WTC11 (cell line): Measurements from ENCODE around the gene USP43. TPM values are rescaled to one million over a fixed set of nuclear protein-coding genes. Genes with fewer than 3 reads are reported as not detected.

Experiments
- ATAC-seq: fragments of 200-7000 bp; cut with Tn5 transposase; 2 replicates; pipeline ENCODE4 v1.10.0; 2021; ENCODE audit warnings: mild to moderate bottlenecking, moderate library complexity
- CTCF ChIA-PET: fragments of 300-600 bp; sonication (Branson Sonifier 250); formaldehyde crosslinking; loops from one replicate; lab custom pipeline; 2021; ENCODE audit warnings: antibody characterized with exemption; lab: Charles Lee
- POLR2A ChIA-PET: fragments of 350-600 bp; sonication (Branson Sonifier 250); formaldehyde crosslinking; loops from one replicate; lab custom pipeline; 2021; ENCODE audit warnings: antibody characterized with exemption; lab: Charles Lee
- DNase-seq: peaks from one replicate; pipeline ENCODE4 v3.0.0; 2021; ENCODE audit warnings: low spot score
- H3K27ac Mint-ChIP-seq: 2 replicates; pipeline ENCODE4 v1.8.0; 2021; ENCODE audit warnings: mixed read lengths
- H3K27me3 Mint-ChIP-seq: 2 replicates; pipeline ENCODE4 v1.8.0; 2021; ENCODE audit warnings: low read depth, mild to moderate bottlenecking, moderate library complexity, mixed read lengths
- H3K36me3 Mint-ChIP-seq: 2 replicates; pipeline ENCODE4 v1.8.0; 2021; ENCODE audit warnings: mixed read lengths
- H3K4me1 Mint-ChIP-seq: 2 replicates; pipeline ENCODE4 v1.8.0; 2022; ENCODE audit warnings: mixed read lengths
- H3K4me3 Mint-ChIP-seq: 2 replicates; pipeline ENCODE4 v1.8.0; 2021; ENCODE audit warnings: mild to moderate bottlenecking, moderate library complexity, mixed read lengths
- H3K9me3 Mint-ChIP-seq: 2 replicates; pipeline ENCODE4 v1.8.0; 2021; ENCODE audit warnings: mixed read lengths
- CREB1 ChIP-seq: sonication (generic); formaldehyde crosslinking; IDR thresholded peaks from 2 replicates; pipeline ENCODE4 v1.8.0; 2023; ENCODE audit warnings: mild to moderate bottlenecking, missing genetic modification reagents
- ELF4 ChIP-seq: sonication (generic); formaldehyde crosslinking; IDR thresholded peaks from 2 replicates; pipeline ENCODE4 v1.8.1; 2022; ENCODE audit warnings: low read depth, mild to moderate bottlenecking, moderate library complexity, missing genetic modification reagents
- GTF2I ChIP-seq: fragments of 250-450 bp; sonication (Bioruptor Pico); conservative IDR thresholded peaks from 2 replicates; pipeline ENCODE4 v1.4.0; 2021; ENCODE audit warnings: mild to moderate bottlenecking
- JAZF1 ChIP-seq: fragments of 250-450 bp; sonication (Bioruptor Pico); IDR thresholded peaks from 2 replicates; pipeline ENCODE4 v1.9.0; 2021; ENCODE audit warnings: moderate library complexity, mild to moderate bottlenecking, inconsistent platforms
- MXD4 ChIP-seq: fragments of 250-450 bp; sonication (Bioruptor Pico); IDR thresholded peaks from 2 replicates; pipeline ENCODE4 v1.8.0; 2021; ENCODE audit warnings: mild to moderate bottlenecking, moderate library complexity, borderline replicate concordance
- NFYB ChIP-seq: sonication (generic); formaldehyde crosslinking; conservative IDR thresholded peaks from 2 replicates; pipeline ENCODE4 v1.8.0; 2022; ENCODE audit warnings: low read depth, missing genetic modification reagents
- RELA ChIP-seq: sonication (generic); formaldehyde crosslinking; IDR thresholded peaks from 2 replicates; pipeline ENCODE4 v1.8.1; 2022; ENCODE audit warnings: missing genetic modification reagents, mild to moderate bottlenecking, borderline replicate concordance
- SMAD4 ChIP-seq: sonication (generic); formaldehyde crosslinking; IDR thresholded peaks from 2 replicates; pipeline ENCODE4 v1.8.0; 2022; ENCODE audit warnings: mild to moderate bottlenecking, missing genetic modification reagents
- SP1 ChIP-seq: sonication (generic); formaldehyde crosslinking; conservative IDR thresholded peaks from 2 replicates; pipeline ENCODE4 v1.8.1; 2022; ENCODE audit warnings: missing genetic modification reagents
- ZBTB21 ChIP-seq: sonication (generic); formaldehyde crosslinking; IDR thresholded peaks from 2 replicates; pipeline ENCODE4 v1.8.1; 2023; ENCODE audit warnings: mild to moderate bottlenecking, missing genetic modification reagents, borderline replicate concordance
- ZNF671 ChIP-seq: fragments of 250-450 bp; sonication (Bioruptor Pico); IDR thresholded peaks from 2 replicates; pipeline ENCODE4 v1.8.0; 2021; ENCODE audit warnings: mild to moderate bottlenecking
- total RNA-seq: library from RNA; stranded (reverse); gene quantifications from 3 replicates; pipeline ENCODE4 v1.2.3, GENCODE V29; 2021
- TF ChIP-seq, protein P1 (sequence below): fragments of 250-450 bp; sonication (Bioruptor Pico); IDR thresholded peaks from 2 replicates; pipeline ENCODE4 v1.9.0; 2021; ENCODE audit warnings: moderate library complexity, mild to moderate bottlenecking, inconsistent platforms, borderline replicate concordance
- TF ChIP-seq, protein P2 (sequence below): fragments of 200-600 bp; IDR thresholded peaks from 2 replicates; pipeline ENCODE4 v1.8.0; 2022; ENCODE audit warnings: antibody characterized with exemption
- TF ChIP-seq, protein P3 (sequence below): sonication (generic); formaldehyde crosslinking; IDR thresholded peaks from 2 replicates; pipeline ENCODE4 v1.8.0; 2022; ENCODE audit warnings: mild to moderate bottlenecking, missing genetic modification reagents
- TF ChIP-seq, protein P4 (sequence below): sonication (generic); formaldehyde crosslinking; IDR thresholded peaks from 2 replicates; pipeline ENCODE4 v1.8.1; 2023; ENCODE audit warnings: mild to moderate bottlenecking, missing genetic modification reagents, borderline replicate concordance
- TF ChIP-seq, protein P5 (sequence below): sonication (generic); formaldehyde crosslinking; IDR thresholded peaks from 2 replicates; pipeline ENCODE4 v1.8.0; 2022; ENCODE audit warnings: missing genetic modification reagents
- TF ChIP-seq, protein P6 (sequence below): fragments of 250-450 bp; sonication (Bioruptor Pico); IDR thresholded peaks from 2 replicates; pipeline ENCODE4 v1.9.0; 2021; ENCODE audit warnings: mild to moderate bottlenecking
- TF ChIP-seq, protein P7 (sequence below): sonication (generic); formaldehyde crosslinking; IDR thresholded peaks from 2 replicates; pipeline ENCODE4 v1.8.0; 2023; ENCODE audit warnings: missing genetic modification reagents, mild to moderate bottlenecking, borderline replicate concordance

Gene USP43
- total RNA-seq, 1 experiment from 2014 or later: 8.6 TPM

DNA sequence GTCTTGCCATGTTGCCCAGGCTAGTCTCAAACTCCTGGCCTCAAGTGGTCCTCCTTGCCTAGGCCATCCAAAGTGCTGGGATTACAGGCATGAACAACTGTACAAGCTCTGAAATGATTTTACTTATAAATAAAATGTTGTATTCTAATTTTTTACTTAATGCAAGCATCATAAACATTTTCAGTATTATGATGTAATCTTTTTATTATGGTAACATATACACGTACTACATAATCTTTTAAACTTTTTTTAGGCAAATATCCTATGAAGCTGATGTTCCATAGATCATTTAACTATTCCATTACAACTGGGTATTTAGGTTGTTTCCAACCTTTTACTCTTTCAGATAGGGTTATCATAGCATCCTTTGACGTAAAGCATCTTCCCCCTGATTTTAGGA, 33.8 kb upstream of the USP43 start (continued):
- TF ChIP-seq, protein P1, sequence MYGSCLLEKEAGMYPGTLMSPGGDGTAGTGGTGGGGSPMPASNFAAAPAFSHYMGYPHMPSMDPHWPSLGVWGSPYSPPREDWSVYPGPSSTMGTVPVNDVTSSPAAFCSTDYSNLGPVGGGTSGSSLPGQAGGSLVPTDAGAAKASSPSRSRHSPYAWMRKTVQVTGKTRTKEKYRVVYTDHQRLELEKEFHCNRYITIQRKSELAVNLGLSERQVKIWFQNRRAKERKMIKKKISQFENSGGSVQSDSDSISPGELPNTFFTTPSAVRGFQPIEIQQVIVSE: no peak

DNA sequence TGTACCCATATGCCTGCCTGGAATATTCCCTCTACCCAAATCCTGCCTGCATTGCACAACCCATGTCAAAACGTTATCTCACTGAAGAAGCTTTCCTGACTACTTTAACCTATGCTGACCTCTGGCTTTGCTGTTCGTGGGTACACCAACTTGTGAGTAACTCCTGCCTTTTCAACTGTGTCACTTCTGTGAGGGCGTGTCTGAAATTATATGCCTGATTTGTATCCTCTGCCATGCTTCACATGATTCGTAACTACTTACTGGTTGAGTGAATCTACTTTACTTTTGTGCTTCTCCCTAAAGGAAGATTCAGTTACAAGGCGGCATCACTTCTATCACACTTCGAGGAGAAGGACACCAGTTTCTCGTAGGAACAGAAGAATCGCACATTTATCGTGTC, 33.3 kb upstream of the USP43 start:
- ChIA-PET CTCF (no interaction called here), POLR2A (no interaction called here)
- Mint-ChIP-seq H3K27ac (no peak overlapping the region), H3K27me3 (peaks cover 3% of the 10 kb centered on the region; the same call in 1 of the 2 replicates), H3K4me3 (no peak overlapping the region), H3K9me3 (0 out of 2 replicates have a peak, but pooled peaks cover 4% of the 10 kb centered on the region), H3K36me3 (no peaks in the 10 kb centered on the region), H3K4me1 (no peaks in the 10 kb centered on the region)
- ATAC-seq: no peak
- DNase-seq: no peak
- TF ChIP-seq GTF2I (CRISPR knock-in tag) (no peak), SP1 (CRISPR knock-in tag) (no peak), ZBTB21 (no peak), SMAD4 (CRISPR knock-in tag) (no peak)
- TF ChIP-seq, protein P1: no peak
- TF ChIP-seq, protein P2, sequence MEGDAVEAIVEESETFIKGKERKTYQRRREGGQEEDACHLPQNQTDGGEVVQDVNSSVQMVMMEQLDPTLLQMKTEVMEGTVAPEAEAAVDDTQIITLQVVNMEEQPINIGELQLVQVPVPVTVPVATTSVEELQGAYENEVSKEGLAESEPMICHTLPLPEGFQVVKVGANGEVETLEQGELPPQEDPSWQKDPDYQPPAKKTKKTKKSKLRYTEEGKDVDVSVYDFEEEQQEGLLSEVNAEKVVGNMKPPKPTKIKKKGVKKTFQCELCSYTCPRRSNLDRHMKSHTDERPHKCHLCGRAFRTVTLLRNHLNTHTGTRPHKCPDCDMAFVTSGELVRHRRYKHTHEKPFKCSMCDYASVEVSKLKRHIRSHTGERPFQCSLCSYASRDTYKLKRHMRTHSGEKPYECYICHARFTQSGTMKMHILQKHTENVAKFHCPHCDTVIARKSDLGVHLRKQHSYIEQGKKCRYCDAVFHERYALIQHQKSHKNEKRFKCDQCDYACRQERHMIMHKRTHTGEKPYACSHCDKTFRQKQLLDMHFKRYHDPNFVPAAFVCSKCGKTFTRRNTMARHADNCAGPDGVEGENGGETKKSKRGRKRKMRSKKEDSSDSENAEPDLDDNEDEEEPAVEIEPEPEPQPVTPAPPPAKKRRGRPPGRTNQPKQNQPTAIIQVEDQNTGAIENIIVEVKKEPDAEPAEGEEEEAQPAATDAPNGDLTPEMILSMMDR: no peak
- TF ChIP-seq, protein P3, sequence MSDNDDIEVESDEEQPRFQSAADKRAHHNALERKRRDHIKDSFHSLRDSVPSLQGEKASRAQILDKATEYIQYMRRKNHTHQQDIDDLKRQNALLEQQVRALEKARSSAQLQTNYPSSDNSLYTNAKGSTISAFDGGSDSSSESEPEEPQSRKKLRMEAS (CRISPR knock-in tag): no peak

DNA sequence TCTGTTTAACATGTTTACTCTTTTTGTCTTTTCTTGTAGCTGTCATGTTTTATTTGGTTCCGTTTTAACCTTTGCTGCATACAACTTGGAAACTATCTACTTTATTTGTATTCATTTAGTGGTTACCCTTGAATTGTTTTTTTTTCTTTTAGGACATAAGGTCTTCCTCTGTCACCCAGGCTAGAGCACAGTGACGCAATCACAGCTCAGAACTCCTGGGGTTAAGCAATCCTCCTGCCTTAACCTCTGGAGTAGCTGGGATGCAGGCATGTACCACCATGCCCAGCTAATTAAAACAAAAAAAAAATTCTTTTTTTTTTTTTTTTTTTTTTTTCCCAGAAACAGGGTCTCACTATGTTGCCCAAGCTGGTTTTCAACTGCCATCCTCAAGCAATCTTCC, 29.8 kb upstream of the USP43 start:
- no peak overlapping the region for H3K4me3 Mint-ChIP-seq
- no peak overlapping the region for H3K27ac Mint-ChIP-seq
- no peak for ATAC-seq
- no peaks in the 10 kb centered on the region for H3K4me1 Mint-ChIP-seq
- no peak for DNase-seq
- no peaks in the 10 kb centered on the region for H3K36me3 Mint-ChIP-seq
- POLR2A ChIA-PET: interaction anchor here (0.6 kb wide), 1 partner anchor 126 kb away, joined by 3 read pairs; no protein-coding TSS in a partner anchor
- CTCF ChIA-PET: interaction anchor here (0.6 kb wide), 1 partner anchor 168 kb away, joined by 3 read pairs; no protein-coding TSS in a partner anchor
- no peaks in the 10 kb centered on the region for H3K9me3 Mint-ChIP-seq
- peaks cover 3% of the 10 kb centered on the region; the same call in 1 of the 2 replicates for H3K27me3 Mint-ChIP-seq
- no peak for TF ChIP-seq NFYB (CRISPR knock-in tag)
- no peak for TF ChIP-seq MXD4 (CRISPR knock-in tag)
- TF ChIP-seq, protein P4, sequence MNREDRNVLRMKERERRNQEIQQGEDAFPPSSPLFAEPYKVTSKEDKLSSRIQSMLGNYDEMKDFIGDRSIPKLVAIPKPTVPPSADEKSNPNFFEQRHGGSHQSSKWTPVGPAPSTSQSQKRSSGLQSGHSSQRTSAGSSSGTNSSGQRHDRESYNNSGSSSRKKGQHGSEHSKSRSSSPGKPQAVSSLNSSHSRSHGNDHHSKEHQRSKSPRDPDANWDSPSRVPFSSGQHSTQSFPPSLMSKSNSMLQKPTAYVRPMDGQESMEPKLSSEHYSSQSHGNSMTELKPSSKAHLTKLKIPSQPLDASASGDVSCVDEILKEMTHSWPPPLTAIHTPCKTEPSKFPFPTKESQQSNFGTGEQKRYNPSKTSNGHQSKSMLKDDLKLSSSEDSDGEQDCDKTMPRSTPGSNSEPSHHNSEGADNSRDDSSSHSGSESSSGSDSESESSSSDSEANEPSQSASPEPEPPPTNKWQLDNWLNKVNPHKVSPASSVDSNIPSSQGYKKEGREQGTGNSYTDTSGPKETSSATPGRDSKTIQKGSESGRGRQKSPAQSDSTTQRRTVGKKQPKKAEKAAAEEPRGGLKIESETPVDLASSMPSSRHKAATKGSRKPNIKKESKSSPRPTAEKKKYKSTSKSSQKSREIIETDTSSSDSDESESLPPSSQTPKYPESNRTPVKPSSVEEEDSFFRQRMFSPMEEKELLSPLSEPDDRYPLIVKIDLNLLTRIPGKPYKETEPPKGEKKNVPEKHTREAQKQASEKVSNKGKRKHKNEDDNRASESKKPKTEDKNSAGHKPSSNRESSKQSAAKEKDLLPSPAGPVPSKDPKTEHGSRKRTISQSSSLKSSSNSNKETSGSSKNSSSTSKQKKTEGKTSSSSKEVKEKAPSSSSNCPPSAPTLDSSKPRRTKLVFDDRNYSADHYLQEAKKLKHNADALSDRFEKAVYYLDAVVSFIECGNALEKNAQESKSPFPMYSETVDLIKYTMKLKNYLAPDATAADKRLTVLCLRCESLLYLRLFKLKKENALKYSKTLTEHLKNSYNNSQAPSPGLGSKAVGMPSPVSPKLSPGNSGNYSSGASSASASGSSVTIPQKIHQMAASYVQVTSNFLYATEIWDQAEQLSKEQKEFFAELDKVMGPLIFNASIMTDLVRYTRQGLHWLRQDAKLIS: no peak
- TF ChIP-seq, protein P5, sequence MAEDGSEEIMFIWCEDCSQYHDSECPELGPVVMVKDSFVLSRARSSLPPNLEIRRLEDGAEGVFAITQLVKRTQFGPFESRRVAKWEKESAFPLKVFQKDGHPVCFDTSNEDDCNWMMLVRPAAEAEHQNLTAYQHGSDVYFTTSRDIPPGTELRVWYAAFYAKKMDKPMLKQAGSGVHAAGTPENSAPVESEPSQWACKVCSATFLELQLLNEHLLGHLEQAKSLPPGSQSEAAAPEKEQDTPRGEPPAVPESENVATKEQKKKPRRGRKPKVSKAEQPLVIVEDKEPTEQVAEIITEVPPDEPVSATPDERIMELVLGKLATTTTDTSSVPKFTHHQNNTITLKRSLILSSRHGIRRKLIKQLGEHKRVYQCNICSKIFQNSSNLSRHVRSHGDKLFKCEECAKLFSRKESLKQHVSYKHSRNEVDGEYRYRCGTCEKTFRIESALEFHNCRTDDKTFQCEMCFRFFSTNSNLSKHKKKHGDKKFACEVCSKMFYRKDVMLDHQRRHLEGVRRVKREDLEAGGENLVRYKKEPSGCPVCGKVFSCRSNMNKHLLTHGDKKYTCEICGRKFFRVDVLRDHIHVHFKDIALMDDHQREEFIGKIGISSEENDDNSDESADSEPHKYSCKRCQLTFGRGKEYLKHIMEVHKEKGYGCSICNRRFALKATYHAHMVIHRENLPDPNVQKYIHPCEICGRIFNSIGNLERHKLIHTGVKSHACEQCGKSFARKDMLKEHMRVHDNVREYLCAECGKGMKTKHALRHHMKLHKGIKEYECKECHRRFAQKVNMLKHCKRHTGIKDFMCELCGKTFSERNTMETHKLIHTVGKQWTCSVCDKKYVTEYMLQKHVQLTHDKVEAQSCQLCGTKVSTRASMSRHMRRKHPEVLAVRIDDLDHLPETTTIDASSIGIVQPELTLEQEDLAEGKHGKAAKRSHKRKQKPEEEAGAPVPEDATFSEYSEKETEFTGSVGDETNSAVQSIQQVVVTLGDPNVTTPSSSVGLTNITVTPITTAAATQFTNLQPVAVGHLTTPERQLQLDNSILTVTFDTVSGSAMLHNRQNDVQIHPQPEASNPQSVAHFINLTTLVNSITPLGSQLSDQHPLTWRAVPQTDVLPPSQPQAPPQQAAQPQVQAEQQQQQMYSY (CRISPR knock-in tag): no peak
- TF ChIP-seq, protein P6, sequence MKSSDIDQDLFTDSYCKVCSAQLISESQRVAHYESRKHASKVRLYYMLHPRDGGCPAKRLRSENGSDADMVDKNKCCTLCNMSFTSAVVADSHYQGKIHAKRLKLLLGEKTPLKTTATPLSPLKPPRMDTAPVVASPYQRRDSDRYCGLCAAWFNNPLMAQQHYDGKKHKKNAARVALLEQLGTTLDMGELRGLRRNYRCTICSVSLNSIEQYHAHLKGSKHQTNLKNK: no peak
- no peak for TF ChIP-seq RELA (CRISPR knock-in tag)
- no peak for TF ChIP-seq CREB1 (CRISPR knock-in tag)
- no peak for TF ChIP-seq JAZF1 (CRISPR knock-in tag)
- TF ChIP-seq ELF4 (CRISPR knock-in tag): no peak
- TF ChIP-seq, protein P7, sequence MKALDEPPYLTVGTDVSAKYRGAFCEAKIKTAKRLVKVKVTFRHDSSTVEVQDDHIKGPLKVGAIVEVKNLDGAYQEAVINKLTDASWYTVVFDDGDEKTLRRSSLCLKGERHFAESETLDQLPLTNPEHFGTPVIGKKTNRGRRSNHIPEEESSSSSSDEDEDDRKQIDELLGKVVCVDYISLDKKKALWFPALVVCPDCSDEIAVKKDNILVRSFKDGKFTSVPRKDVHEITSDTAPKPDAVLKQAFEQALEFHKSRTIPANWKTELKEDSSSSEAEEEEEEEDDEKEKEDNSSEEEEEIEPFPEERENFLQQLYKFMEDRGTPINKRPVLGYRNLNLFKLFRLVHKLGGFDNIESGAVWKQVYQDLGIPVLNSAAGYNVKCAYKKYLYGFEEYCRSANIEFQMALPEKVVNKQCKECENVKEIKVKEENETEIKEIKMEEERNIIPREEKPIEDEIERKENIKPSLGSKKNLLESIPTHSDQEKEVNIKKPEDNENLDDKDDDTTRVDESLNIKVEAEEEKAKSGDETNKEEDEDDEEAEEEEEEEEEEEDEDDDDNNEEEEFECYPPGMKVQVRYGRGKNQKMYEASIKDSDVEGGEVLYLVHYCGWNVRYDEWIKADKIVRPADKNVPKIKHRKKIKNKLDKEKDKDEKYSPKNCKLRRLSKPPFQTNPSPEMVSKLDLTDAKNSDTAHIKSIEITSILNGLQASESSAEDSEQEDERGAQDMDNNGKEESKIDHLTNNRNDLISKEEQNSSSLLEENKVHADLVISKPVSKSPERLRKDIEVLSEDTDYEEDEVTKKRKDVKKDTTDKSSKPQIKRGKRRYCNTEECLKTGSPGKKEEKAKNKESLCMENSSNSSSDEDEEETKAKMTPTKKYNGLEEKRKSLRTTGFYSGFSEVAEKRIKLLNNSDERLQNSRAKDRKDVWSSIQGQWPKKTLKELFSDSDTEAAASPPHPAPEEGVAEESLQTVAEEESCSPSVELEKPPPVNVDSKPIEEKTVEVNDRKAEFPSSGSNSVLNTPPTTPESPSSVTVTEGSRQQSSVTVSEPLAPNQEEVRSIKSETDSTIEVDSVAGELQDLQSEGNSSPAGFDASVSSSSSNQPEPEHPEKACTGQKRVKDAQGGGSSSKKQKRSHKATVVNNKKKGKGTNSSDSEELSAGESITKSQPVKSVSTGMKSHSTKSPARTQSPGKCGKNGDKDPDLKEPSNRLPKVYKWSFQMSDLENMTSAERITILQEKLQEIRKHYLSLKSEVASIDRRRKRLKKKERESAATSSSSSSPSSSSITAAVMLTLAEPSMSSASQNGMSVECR (CRISPR knock-in tag): no peak
- TF ChIP-seq ZNF671 (CRISPR knock-in tag): no peak
